DMS114 treated with DMSO at 0.1 percent for 48 hours (cell line): ENCODE data around the gene MIB2.
A peak's percentile ranks its signal among the peaks of the same experiment; 100 is the strongest.
"Not testable (repeated sequence)": the region's sequence is repeated elsewhere in the genome, so short reads cannot be mapped to it uniquely, and the experiment has no call there.

Experiments
- DNase-seq: peaks from one replicate; lab custom pipeline; 2025; ENCODE audit not compliant: unreplicated experiment; lab: John Stamatoyannopoulos, UW

Gene MIB2

GRCh38 chr1:1615256-1616044 is at the start of gene MIB2:
Gene MIB2, plus strand, starts transcription at chr1:1615500. Its CDS starts 7,953 bp downstream, at chr1:1623453.
- DNase-seq, result peak; percentile 84

- DNase-seq, result no peak
These were observed 48.0 kb upstream of the MIB2 start for GRCh38 chr1:1567152-1567875.

GRCh38 chr1:1567891-1568291 is 47.4 kb upstream of the MIB2 start:
- DNase-seq, result no peak

GRCh38 chr1:1569341-1569740 is 46.0 kb upstream of the MIB2 start:
- DNase-seq, result no peak

GRCh38 chr1:1573843-1574720 is 41.2 kb upstream of the MIB2 start:
- peak; percentile 59 for DNase-seq

GRCh38 chr1:1574721-1575537 is 40.4 kb upstream of the MIB2 start, which contains the start of gene SSU72:
Gene SSU72, minus strand, starts transcription at chr1:1574863. Its CDS starts 306 bp downstream, at chr1:1574557.
- DNase-seq, result peak; percentile 71

- no peak for DNase-seq
These were observed 37.8 kb upstream of the MIB2 start for GRCh38 chr1:1577367-1578011.

GRCh38 chr1:1578371-1578940 is 36.8 kb upstream of the MIB2 start:
- no peak for DNase-seq

- DNase-seq, result no peak
These were observed 32.5 kb upstream of the MIB2 start for GRCh38 chr1:1582585-1583346.

- no peak for DNase-seq
These were observed 31.8 kb upstream of the MIB2 start for GRCh38 chr1:1583347-1584010.

GRCh38 chr1:1591452-1591851 is 23.8 kb upstream of the MIB2 start:
- DNase-seq, result no peak

- DNase-seq, result no peak
These were observed 21.3 kb upstream of the MIB2 start for GRCh38 chr1:1593834-1594601.

- DNase-seq, result no peak
These were observed 20.6 kb upstream of the MIB2 start for GRCh38 chr1:1594602-1595260.

- not testable (repeated sequence) for DNase-seq
These were observed 20.0 kb upstream of the MIB2 start for GRCh38 chr1:1595341-1595740.

GRCh38 chr1:1596493-1597274 is 18.6 kb upstream of the MIB2 start:
- DNase-seq, result no peak

GRCh38 chr1:1597275-1597930 is 17.9 kb upstream of the MIB2 start:
- DNase-seq, result no peak
